Loucy (cell line): ENCODE data around the gene SMIM22.

Source experiments
- H2AFZ ChIP-seq: fragments of 200-600 bp; sonication (generic); 2 replicates; pipeline ENCODE4 v1.6.0; 2016; ENCODE audit warnings: antibody characterized with exemption, mild to moderate bottlenecking, low read length, moderate library complexity
- H3F3A ChIP-seq: fragments of 200-600 bp; 2 replicates; pipeline ENCODE4 v1.6.0; 2016; ENCODE audit warnings: antibody characterized with exemption, low read depth, mild to moderate bottlenecking
- H3K27me3 ChIP-seq: fragments of 200-600 bp; sonication (generic); 2 replicates; pipeline ENCODE4 v1.6.1; 2014; ENCODE audit warnings: low read length, mild to moderate bottlenecking; ENCODE audit not compliant: insufficient read depth, poor library complexity, severe bottlenecking
- H3K36me3 ChIP-seq: fragments of 200-600 bp; sonication (generic); 2 replicates; pipeline ENCODE4 v1.6.1; 2016; ENCODE audit warnings: low read length; ENCODE audit not compliant: insufficient read depth
- H3K4me1 ChIP-seq: fragments of 200-600 bp; sonication (generic); 2 replicates; pipeline ENCODE4 v1.5.1; 2014; ENCODE audit warnings: low read length, mild to moderate bottlenecking; ENCODE audit not compliant: insufficient read depth, poor library complexity, severe bottlenecking
- H3K4me2 ChIP-seq: fragments of 200-600 bp; sonication (generic); 2 replicates; pipeline ENCODE4 v1.6.0; 2014; ENCODE audit warnings: antibody characterized with exemption, low read length, low read depth, mild to moderate bottlenecking; ENCODE audit not compliant: poor library complexity, severe bottlenecking
- H3K4me3 ChIP-seq: fragments of 200-600 bp; sonication (generic); 2 replicates; pipeline ENCODE4 v1.5.1; 2014; ENCODE audit warnings: low read length, mild to moderate bottlenecking, mixed read lengths; ENCODE audit not compliant: poor library complexity, severe bottlenecking
- H3K79me2 ChIP-seq: fragments of 200-600 bp; sonication (generic); 2 replicates; pipeline ENCODE4 v1.6.1; 2014; ENCODE audit warnings: low read length; ENCODE audit not compliant: insufficient read depth
- H3K9ac ChIP-seq: fragments of 200-600 bp; sonication (generic); 2 replicates; pipeline ENCODE4 v1.6.0; 2014; ENCODE audit warnings: mild to moderate bottlenecking, low read depth, low read length, moderate library complexity; ENCODE audit not compliant: poor library complexity, severe bottlenecking
- H3K9me2 ChIP-seq: fragments of 200-600 bp; sonication (generic); replicated peaks from 2 replicates; pipeline ENCODE4 v1.6.1; 2016; ENCODE audit warnings: low read depth, low read length, mixed read lengths
- H3K9me3 ChIP-seq: fragments of 200-600 bp; sonication (generic); 2 replicates; pipeline ENCODE4 v1.6.1; 2014; ENCODE audit warnings: mild to moderate bottlenecking, antibody characterized with exemption, low read length, low read depth; ENCODE audit not compliant: insufficient read depth
- H4K20me1 ChIP-seq: fragments of 200-600 bp; sonication (generic); 2 replicates; pipeline ENCODE4 v1.6.0; 2014; ENCODE audit warnings: antibody characterized with exemption, low read length, mild to moderate bottlenecking; ENCODE audit not compliant: insufficient read depth, poor library complexity, severe bottlenecking
- CTCF ChIP-seq: fragments of 200-600 bp; sonication (generic); conservative IDR thresholded peaks from 2 replicates; pipeline ENCODE4 v1.5.1; 2014; ENCODE audit warnings: mild to moderate bottlenecking, antibody characterized with exemption, low read length
- EZH2phosphoT487 ChIP-seq: fragments of 200-600 bp; IDR thresholded peaks from 2 replicates; pipeline ENCODE4 v1.6.1; 2018; ENCODE audit warnings: antibody characterized with exemption, mild to moderate bottlenecking, moderate library complexity, borderline replicate concordance

SMIM22 gene

DNA sequence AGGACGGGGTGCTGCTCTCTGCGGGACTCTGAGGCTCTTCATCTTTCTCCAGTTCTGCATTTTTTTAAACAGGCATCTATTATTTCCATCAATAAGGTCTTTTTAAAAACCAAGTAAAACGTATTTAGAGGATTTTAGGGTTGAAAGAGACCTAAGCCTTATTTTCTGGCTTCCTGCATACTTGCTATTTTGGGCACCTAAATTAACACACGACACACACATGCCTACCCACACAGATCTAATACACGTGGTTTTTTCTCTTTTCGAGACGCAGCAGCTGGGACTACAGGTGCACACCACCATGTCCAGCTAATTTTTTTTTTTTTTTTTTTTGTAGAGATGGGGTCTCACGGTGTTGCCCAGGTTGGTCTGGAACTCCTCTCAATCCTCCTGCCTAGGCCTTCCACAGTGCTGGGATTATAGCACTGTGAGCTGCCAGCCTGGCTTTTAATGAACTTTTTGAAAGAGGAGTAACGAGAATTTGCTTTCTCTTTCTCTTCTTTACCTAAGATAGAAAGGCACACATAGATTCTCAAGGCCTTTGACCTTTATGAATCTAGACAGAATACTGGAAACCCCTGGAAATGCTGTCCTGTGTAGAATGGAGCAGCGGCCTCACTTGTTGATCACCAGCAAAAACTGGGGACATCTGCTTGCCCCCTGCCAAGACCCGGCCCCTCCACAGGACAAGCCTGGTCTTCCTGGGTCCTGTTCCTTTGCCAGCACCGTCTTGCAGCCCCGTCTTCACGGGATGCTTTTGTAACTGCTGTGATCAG lies 47.1 kb upstream of the SMIM22 start:
- Histone ChIP-seq H3K36me3 (peaks cover 5% of the 10 kb centered on the region; the same call in 1 of the 2 replicates), H3K79me2 (no peaks in the 10 kb centered on the region), H3K4me1 (no peaks in the 10 kb centered on the region), H3K27me3 (no peaks in the 10 kb centered on the region), H3K4me2 (no peak overlapping the region), H4K20me1 (no peaks in the 10 kb centered on the region), H3K4me3 (no peak overlapping the region), H3K9me3 (no peaks in the 10 kb centered on the region), H2AFZ (no peak overlapping the region), H3K9ac (no peak overlapping the region), H3K9me2 (no peaks in the 10 kb centered on the region), H3F3A (no peaks in the 10 kb centered on the region)
- TF ChIP-seq EZH2phosphoT487: no peak
- TF ChIP-seq CTCF: no peak

DNA sequence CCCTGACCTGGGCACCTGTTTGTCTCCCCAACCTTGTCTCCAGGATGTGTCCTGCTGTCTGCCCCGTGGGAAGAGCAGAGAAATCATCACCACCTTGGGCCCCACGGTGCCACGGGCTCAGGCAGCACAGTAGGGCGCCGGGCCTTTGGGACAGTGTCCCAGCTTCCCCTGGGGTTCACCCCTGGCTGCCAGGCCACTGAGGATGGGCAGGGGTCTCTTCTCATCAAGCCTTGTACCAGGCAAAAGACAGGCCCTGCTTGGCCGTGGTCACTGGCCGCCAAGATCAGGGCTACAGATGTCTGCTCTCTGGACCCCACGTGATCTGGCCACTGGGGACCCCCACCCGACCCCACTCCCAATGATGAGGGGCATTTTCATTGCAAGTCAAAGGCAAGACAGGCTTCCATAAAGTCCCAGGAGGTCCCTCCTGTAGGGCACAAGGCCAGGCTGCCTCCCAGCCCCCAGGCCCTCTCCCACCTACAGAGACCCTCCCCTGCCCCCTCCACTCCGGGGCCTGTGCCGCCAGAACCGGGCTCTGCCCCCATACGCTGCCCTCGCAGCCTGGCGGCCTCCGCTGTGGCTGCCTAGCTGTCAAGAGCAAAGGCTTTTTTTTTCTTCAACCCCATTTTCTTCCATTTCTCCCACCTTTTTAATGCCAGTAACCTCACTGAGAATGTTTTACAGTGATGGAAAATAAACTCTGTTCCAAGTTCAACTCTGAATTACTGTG lies 46.3 kb upstream of the SMIM22 start:
- no peak overlapping the region for H3K4me2 ChIP-seq
- H4K20me1 ChIP-seq: no peaks in the 10 kb centered on the region
- no peaks in the 10 kb centered on the region for H3K4me1 ChIP-seq
- no peaks in the 10 kb centered on the region for H3K9me3 ChIP-seq
- no peak overlapping the region for H2AFZ ChIP-seq
- H3K9me2 ChIP-seq: no peaks in the 10 kb centered on the region
- TF ChIP-seq CTCF (no peak), EZH2phosphoT487 (no peak)
- H3K27me3 ChIP-seq: no peaks in the 10 kb centered on the region
- no peak overlapping the region for H3K4me3 ChIP-seq
- no peak overlapping the region for H3K9ac ChIP-seq
- no peaks in the 10 kb centered on the region for H3K79me2 ChIP-seq
- H3F3A ChIP-seq: no peaks in the 10 kb centered on the region
- peaks cover 5% of the 10 kb centered on the region; the same call in 1 of the 2 replicates for H3K36me3 ChIP-seq

DNA sequence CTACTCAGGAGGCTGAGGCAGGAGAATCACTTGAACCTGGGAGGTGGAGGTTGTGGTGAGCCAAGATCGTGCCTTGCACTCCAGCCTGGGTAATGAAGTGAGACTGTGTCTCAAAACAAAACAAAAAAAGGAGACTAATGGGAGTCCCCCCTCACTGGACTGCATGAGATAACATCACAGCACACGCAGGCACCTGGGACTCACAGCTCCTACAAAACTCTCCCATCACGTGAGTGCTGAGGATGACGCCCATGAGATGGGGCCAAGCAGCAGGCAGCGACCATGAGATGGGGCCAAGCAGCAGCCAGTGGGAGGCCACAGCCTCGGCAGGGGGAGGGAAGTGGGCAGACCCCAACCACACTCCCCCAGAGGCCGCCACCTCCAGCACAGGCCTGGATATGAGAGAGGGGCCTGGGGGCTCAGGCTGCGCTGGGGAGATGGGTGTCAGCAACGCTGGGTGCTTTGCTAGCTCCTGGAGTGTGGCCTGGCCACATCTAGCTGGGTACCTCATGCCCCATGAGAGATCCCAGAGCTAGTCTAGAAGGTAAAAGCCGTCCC lies 45.4 kb upstream of the SMIM22 start:
- no peak overlapping the region for H3K4me2 ChIP-seq
- TF ChIP-seq CTCF (no peak), EZH2phosphoT487 (no peak)
- H3K27me3 ChIP-seq: no peaks in the 10 kb centered on the region
- H3K36me3 ChIP-seq: peaks cover 5% of the 10 kb centered on the region; the same call in 1 of the 2 replicates
- no peaks in the 10 kb centered on the region for H3F3A ChIP-seq
- H3K79me2 ChIP-seq: no peaks in the 10 kb centered on the region
- H3K4me3 ChIP-seq: no peak overlapping the region
- no peaks in the 10 kb centered on the region for H3K9me2 ChIP-seq
- H3K9me3 ChIP-seq: no peaks in the 10 kb centered on the region
- H2AFZ ChIP-seq: no peak overlapping the region
- no peaks in the 10 kb centered on the region for H4K20me1 ChIP-seq
- H3K4me1 ChIP-seq: no peaks in the 10 kb centered on the region
- no peak overlapping the region for H3K9ac ChIP-seq
